Subcutaneous adipose tissue (tissue), 4 donors: Measurements from ENCODE around the gene SPRED1. TPM values are rescaled to one million over a fixed set of nuclear protein-coding genes. Genes with fewer than 3 reads are reported as not detected.

Experiments
- total RNA-seq, 4 donors: library from RNA; depleted of rRNA; stranded (reverse); fragments of >200 nt; gene quantifications; one replicate each; pipeline ENCODE4 v1.1.0, GENCODE V29; 2016
- TF ChIP-seq, protein P1 (sequence below): fragments of 450-650 bp; IDR thresholded peaks from one replicate; pipeline ENCODE4 v1.5.1; 2016; ENCODE audit warnings: low read depth, mild to moderate bottlenecking, control low read depth, antibody characterized with exemption, moderate library complexity

SPRED1 gene
- total RNA-seq, 4 donors from 2014 or later = 22.2 to 41.7 (median 29.8) TPM

DNA sequence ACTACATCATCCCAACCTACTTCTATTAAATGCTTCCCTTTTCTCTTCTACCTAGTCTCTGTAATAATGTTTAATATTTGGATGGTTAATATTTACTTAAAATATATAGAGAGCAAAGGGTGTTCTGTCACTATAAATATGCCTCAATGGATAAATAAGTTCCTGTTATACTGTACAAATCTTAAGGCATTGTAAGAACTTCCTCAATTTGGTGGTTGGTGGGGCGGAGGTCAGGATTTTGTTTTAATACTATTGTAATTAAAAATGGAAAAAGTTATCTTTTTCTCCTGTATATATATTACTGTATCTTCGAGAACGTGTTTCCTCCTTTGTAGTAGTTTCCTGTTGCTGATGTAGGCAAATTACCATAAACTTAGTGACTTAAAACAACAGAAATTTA lies 41.5 kb downstream of the SPRED1 start:
- TF ChIP-seq, protein P1, sequence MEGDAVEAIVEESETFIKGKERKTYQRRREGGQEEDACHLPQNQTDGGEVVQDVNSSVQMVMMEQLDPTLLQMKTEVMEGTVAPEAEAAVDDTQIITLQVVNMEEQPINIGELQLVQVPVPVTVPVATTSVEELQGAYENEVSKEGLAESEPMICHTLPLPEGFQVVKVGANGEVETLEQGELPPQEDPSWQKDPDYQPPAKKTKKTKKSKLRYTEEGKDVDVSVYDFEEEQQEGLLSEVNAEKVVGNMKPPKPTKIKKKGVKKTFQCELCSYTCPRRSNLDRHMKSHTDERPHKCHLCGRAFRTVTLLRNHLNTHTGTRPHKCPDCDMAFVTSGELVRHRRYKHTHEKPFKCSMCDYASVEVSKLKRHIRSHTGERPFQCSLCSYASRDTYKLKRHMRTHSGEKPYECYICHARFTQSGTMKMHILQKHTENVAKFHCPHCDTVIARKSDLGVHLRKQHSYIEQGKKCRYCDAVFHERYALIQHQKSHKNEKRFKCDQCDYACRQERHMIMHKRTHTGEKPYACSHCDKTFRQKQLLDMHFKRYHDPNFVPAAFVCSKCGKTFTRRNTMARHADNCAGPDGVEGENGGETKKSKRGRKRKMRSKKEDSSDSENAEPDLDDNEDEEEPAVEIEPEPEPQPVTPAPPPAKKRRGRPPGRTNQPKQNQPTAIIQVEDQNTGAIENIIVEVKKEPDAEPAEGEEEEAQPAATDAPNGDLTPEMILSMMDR = no peak

- TF ChIP-seq, protein P1 = no peak
Observed at GRCh38 chr15:38297623-38298388, 45.2 kb downstream of the SPRED1 start.

DNA sequence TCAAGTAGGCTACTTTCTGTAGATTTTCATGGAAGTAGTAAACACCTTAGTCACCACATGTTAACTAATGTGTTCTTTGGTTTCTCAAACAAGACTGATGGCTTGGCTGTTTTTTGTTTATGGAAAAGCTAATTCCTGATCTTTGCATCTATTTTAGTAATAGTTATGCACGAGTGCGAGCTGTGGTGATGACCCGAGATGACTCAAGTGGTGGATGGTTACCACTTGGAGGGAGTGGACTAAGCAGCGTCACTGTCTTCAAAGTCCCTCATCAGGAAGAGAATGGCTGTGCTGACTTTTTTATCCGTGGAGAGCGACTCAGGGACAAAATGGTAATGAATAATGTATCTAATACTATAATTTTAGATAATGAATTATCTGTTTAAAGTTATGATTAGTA lies 46.6 kb downstream of the SPRED1 start:
- TF ChIP-seq, protein P1 = no peak

DNA sequence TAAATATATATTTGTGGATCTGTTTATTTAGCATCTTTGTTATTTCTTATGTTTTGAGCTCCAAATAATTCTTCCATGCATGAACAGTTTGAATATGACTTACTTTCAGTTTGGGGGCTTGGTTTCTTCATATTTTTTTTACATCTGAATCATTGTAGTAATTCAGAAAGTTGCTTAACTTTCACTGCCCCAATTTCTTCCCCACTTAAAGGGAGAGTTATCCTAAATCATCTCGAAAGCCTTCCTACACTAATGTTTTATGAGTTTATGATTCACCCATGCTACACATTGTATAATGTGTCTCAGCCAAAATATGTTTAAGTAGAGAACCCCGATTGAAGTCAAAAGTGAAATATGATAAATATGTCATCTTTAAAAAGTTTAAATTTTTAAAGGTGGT lies 47.8 kb downstream of the SPRED1 start:
- TF ChIP-seq, protein P1 = no peak

GRCh38 chr15:38304481-38304880 lies 51.8 kb downstream of the SPRED1 start:
- TF ChIP-seq, protein P1 = no peak

- TF ChIP-seq, protein P1 = no peak
Observed at GRCh38 chr15:38307251-38307650, 54.6 kb downstream of the SPRED1 start.

- TF ChIP-seq, protein P1 = no peak
Observed at GRCh38 chr15:38307861-38308641, 55.4 kb downstream of the SPRED1 start.
